Stimulated activated naive CD8-positive, alpha-beta T cell treated with anti-CD3 and anti-CD28 coated beads, Interleukin-15, Interleukin-2, amounts not matched to agents 100 ng/mL and 50 ng/mL, for 24 hours (primary cell): Measurements from ENCODE around the gene OR9Q2.
"Not testable (repeated sequence)": the region's sequence is repeated elsewhere in the genome, so short reads cannot be mapped to it uniquely, and the experiment has no call there.

ENCODE experiments used
- H3K27ac Mint-ChIP-seq: one replicate; pipeline ENCODE4 v1.8.0; 2021; ENCODE audit warnings: mild to moderate bottlenecking, mixed read lengths
- H3K27me3 Mint-ChIP-seq: one replicate; pipeline ENCODE4 v1.8.0; 2021; ENCODE audit warnings: mixed read lengths
- H3K36me3 Mint-ChIP-seq: one replicate; pipeline ENCODE4 v1.8.0; 2021; ENCODE audit warnings: low read depth, mixed read lengths
- H3K4me1 Mint-ChIP-seq: one replicate; pipeline ENCODE4 v1.8.0; 2021; ENCODE audit warnings: low read depth, mixed read lengths
- H3K4me3 Mint-ChIP-seq: one replicate; pipeline ENCODE4 v1.8.0; 2021; ENCODE audit warnings: mild to moderate bottlenecking, mixed read lengths
- H3K9me3 Mint-ChIP-seq: one replicate; pipeline ENCODE4 v1.8.0; 2021; ENCODE audit warnings: mixed read lengths

OR9Q2 gene

DNA sequence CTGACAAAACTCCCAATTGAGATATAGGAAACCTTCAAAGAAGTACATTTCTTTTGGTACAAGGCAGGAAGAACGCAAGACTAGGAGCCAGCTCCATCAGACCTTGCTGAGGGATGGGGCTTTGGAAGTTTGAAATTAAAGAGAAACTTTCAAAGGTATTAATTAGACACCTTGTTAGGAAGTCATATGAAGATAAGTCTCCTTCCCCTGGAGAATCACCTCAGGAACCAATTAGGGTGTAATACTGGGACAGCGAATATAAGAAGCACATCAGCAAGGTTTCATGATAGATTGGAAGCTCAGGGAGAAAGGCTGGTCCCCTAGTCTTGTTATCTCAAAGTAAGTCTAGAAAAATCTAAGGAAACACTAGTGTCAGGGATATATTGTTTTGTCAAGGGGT lies at the start of gene OR9Q2:
OR9Q2 (plus strand) TSS at position 301 of the 400 bp plus-strand sequence. CDS start 1,421 bp downstream, outside the sequence.
- Mint-ChIP-seq H3K4me1 (no peaks in the 10 kb centered on the region), H3K4me3 (no peak within 1 kb of the TSS), H3K36me3 (no peaks in the 10 kb centered on the region), H3K27ac (no peak within 1 kb of the TSS), H3K27me3 (peaks cover 11% of the 10 kb centered on the region), H3K9me3 (no peaks in the 10 kb centered on the region)

DNA sequence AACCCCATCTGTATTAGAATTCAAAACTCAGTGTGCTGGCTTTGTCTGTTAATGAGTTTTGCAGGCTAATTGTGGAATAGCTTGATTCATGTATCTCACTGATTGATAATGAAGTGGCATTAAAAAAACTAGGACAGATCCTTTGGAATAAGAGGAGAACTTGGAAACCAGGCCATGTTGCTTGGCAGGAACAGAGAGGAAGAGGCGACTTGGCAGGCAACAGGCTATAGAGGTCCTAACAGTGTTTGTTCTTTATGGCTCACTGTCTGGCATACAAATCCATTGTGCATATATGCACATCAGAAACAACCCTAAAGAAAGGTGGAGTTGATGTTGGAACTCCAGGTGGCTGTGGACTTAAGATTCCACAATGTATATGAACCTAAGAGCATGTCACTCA lies 46.1 kb upstream of the OR9Q2 start:
- Mint-ChIP-seq H3K27me3 (peaks cover 19% of the 10 kb centered on the region), H3K36me3 (no peaks in the 10 kb centered on the region), H3K9me3 (no peaks in the 10 kb centered on the region), H3K4me3 (no peak overlapping the region), H3K27ac (no peak overlapping the region), H3K4me1 (no peaks in the 10 kb centered on the region)

DNA sequence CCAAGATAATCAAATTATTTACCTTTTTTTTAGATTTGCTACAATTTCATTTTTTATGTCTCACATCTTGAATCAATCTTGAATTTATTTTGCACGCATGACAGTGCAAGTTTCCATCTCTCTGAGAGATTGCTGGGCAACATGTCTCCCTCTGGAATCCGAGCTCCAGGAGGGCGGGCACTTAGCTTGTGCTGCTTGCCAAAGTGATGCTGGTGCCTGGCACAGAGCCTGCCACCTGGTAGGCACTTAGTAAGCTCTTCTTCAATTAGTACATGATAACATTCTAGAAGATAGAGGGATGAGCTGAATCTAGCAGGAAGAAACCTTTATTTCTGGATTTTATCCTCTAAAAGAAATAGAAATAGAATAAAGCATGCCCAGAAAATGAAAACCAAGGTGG lies 36.1 kb upstream of the OR9Q2 start:
- Mint-ChIP-seq H3K36me3 (no peaks in the 10 kb centered on the region), H3K27me3 (peaks cover 8% of the 10 kb centered on the region), H3K9me3 (no peaks in the 10 kb centered on the region), H3K4me3 (no peak overlapping the region), H3K27ac (no peak overlapping the region), H3K4me1 (no peaks in the 10 kb centered on the region)

- Mint-ChIP-seq H3K27ac (no peak overlapping the region), H3K9me3 (no peaks in the 10 kb centered on the region), H3K4me3 (no peak overlapping the region), H3K36me3 (no peaks in the 10 kb centered on the region), H3K27me3 (peaks cover 5% of the 10 kb centered on the region), H3K4me1 (no peaks in the 10 kb centered on the region)
These were observed 24.5 kb upstream of the OR9Q2 start for GRCh38 chr11:58164389-58164788.

DNA sequence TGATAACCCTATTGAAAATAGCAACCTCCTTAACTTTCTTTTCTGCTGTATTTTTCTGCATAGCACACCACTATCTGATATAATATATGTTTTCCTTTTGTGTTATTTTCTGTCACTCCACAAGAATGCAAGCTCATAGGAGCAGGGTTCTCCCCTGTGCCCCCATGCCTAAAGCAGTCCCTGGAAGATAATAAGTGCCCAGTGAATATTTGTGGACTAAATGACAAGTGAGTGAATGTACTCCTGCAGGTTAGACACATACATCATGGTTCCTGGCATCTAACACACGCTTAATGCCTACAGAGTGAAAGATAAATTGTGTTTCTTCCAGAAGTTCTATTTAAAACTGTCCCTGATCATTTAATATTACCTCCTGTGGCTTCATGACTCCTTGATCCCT lies 23.9 kb upstream of the OR9Q2 start:
- Mint-ChIP-seq H3K36me3 (no peaks in the 10 kb centered on the region), H3K9me3 (no peaks in the 10 kb centered on the region), H3K27ac (no peak overlapping the region), H3K27me3 (peaks cover 5% of the 10 kb centered on the region), H3K4me1 (no peaks in the 10 kb centered on the region), H3K4me3 (no peak overlapping the region)

DNA sequence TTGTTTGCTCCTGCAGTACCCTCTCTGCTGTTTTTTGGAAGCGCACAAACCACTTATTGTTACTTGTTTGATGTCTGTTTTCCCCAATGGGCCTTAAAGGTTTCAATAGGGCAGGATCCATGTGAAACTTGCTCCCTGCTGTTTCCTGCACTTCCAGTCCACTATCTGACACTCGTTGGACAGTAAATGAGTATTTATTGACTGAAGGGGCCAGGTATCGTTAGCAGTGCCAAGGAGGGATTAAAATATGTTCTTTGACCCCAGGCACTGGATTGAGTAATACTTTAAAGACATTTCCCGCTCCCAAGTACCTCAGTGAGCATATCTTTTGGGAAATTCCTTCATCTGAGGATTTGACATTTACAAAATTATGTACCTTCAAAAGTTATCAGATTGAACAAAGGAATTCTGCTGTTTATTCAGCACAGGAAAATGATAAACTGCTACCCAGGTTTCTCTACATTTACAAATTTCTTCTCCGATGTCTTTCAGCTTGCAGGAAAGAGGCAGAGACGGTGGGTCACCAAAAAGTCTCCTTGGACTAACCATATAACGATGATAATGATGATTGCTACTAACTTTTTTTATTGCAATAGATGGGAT lies 23.3 kb upstream of the OR9Q2 start:
- H3K4me3 Mint-ChIP-seq: no peak overlapping the region
- H3K27me3 Mint-ChIP-seq: peaks cover 9% of the 10 kb centered on the region
- H3K9me3 Mint-ChIP-seq: no peaks in the 10 kb centered on the region

DNA sequence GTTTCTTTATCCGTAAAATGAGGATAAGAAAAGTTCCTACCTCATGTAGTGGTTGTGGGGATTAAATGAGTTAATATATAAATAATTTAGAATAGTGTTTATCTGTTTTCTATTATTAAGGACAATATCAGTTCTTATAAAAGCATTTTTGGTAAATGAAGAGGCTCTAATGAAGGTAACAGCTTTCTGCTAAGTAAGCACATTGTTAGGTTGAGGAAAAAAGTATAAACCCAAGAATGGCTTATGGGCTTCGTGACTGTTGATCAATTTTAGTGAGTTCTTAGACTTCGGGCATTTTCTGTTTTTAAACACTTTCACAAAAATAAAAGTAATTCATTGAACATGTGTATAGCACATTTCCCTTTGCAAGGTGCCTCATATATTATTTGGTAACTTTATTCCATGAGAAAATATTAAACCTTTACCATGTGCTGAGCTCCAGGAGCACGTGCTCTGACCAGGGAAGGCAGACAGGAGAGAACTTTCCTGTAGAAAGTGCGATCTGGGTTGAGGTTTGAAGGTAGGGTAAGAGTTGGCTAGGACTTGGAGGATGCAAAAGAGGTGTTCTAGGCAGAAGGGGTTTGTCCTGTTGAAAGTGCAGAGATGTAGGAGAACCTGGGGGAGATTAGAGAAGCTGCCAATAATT lies 11.3 kb upstream of the OR9Q2 start:
- Mint-ChIP-seq H3K9me3 (no peaks in the 10 kb centered on the region), H3K36me3 (no peaks in the 10 kb centered on the region), H3K27ac (no peak overlapping the region), H3K4me1 (no peaks in the 10 kb centered on the region), H3K4me3 (no peak overlapping the region), H3K27me3 (peaks cover 15% of the 10 kb centered on the region)

More for the DNA sequence above, 23.3 kb upstream of the OR9Q2 start:
- Mint-ChIP-seq H3K36me3 (no peaks in the 10 kb centered on the region), H3K27ac (no peak overlapping the region), H3K4me1 (no peaks in the 10 kb centered on the region)

DNA sequence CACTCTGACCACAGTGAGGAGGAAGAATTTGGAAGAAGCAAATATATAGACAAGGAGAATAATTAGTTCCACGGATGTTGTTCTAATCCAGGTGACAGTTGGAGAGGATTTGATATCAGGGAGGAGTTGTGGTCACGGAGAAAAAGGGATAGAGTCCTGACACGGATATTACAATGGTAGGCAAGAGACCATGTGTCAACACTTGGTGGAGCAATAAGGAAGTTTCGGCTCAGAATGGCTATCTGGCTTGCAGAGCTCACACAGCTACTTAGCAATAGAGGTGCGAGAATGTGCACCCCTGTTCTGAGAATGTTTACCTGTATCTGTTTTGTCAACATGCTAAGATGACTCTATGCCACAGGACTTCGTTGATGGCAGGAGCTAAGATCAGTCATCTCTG lies 10.4 kb upstream of the OR9Q2 start:
- Mint-ChIP-seq H3K36me3 (no peaks in the 10 kb centered on the region), H3K27ac (no peak overlapping the region), H3K9me3 (no peaks in the 10 kb centered on the region), H3K27me3 (peaks cover 15% of the 10 kb centered on the region), H3K4me3 (no peak overlapping the region), H3K4me1 (no peaks in the 10 kb centered on the region)

DNA sequence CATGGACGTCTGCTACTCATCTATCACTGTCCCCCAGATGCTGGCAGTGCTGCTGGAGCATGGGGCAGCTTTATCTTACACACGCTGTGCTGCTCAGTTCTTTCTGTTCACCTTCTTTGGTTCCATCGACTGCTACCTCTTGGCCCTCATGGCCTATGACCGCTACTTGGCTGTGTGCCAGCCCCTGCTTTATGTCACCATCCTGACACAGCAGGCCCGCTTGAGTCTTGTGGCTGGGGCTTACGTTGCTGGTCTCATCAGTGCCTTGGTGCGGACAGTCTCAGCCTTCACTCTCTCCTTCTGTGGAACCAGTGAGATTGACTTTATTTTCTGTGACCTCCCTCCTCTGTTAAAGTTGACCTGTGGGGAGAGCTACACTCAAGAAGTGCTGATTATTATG lies 9.2 kb upstream of the OR9Q2 start:
- Mint-ChIP-seq H3K36me3 (no peaks in the 10 kb centered on the region), H3K4me3 (no peak overlapping the region), H3K4me1 (no peaks in the 10 kb centered on the region), H3K9me3 (no peaks in the 10 kb centered on the region), H3K27me3 (peaks cover 18% of the 10 kb centered on the region), H3K27ac (no peak overlapping the region)

- H3K4me1 Mint-ChIP-seq: no peaks in the 10 kb centered on the region
- H3K27me3 Mint-ChIP-seq: peaks cover 11% of the 10 kb centered on the region
- H3K4me3 Mint-ChIP-seq: no peak overlapping the region
- H3K9me3 Mint-ChIP-seq: no peaks in the 10 kb centered on the region
- no peak overlapping the region for H3K27ac Mint-ChIP-seq
- no peaks in the 10 kb centered on the region for H3K36me3 Mint-ChIP-seq
These were observed 1.9 kb upstream of the OR9Q2 start for GRCh38 chr11:58186938-58187337.

DNA sequence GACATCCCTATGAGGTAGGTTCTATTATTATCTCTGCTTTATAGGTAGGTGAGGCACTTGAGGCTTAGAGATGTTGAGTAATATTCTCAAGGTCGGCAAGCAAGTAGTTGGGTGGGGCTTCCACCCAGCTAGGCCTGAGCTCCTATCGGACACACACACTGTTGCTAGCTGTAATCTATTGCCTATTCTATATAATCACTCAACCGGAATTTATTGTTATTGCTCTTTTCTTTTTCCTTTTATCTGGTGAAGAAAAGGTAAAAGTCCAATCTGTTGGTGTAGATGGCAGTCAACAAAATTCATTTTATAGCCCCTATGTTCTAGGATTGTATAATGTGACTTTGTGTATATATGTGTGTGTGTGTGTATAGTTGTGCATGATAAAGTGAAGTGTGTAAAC lies 3.4 kb downstream of the OR9Q2 start:
- no peak overlapping the region for H3K27ac Mint-ChIP-seq
- H3K27me3 Mint-ChIP-seq: peaks cover 11% of the 10 kb centered on the region
- H3K36me3 Mint-ChIP-seq: no peaks in the 10 kb centered on the region
- H3K4me1 Mint-ChIP-seq: no peaks in the 10 kb centered on the region
- H3K4me3 Mint-ChIP-seq: no peak overlapping the region
- H3K9me3 Mint-ChIP-seq: peaks cover 4% of the 10 kb centered on the region

DNA sequence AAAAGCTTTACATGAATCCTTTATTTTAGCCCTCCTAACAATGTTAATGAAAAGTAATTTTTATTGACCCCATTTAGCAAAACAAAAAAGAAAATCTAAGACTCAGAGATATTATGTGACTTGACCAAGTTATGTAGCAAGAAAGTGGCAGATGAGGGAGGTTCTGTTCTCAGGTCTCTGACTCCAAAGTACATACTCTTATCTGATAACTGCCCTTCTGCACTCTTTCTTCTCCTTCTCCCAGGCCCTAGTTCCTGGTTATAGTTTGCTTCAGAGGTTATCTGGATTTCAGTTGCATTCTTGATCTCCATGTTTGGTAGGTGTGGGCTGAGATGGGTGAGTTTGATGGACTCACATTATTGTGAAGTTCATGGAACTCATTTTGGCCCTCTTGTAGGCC lies 4.5 kb downstream of the OR9Q2 start:
- peaks cover 8% of the 10 kb centered on the region for H3K9me3 Mint-ChIP-seq
- H3K36me3 Mint-ChIP-seq: no peaks in the 10 kb centered on the region
- no peak overlapping the region for H3K4me3 Mint-ChIP-seq
- peaks cover 18% of the 10 kb centered on the region for H3K27me3 Mint-ChIP-seq
- no peak overlapping the region for H3K27ac Mint-ChIP-seq
- no peaks in the 10 kb centered on the region for H3K4me1 Mint-ChIP-seq

- peaks cover 23% of the 10 kb centered on the region for H3K27me3 Mint-ChIP-seq
- no peak overlapping the region for H3K27ac Mint-ChIP-seq
- H3K9me3 Mint-ChIP-seq: peaks cover 8% of the 10 kb centered on the region
- no peak overlapping the region for H3K4me3 Mint-ChIP-seq
- no peaks in the 10 kb centered on the region for H3K36me3 Mint-ChIP-seq
- no peaks in the 10 kb centered on the region for H3K4me1 Mint-ChIP-seq
These were observed 7.1 kb downstream of the OR9Q2 start for GRCh38 chr11:58195939-58196338.

DNA sequence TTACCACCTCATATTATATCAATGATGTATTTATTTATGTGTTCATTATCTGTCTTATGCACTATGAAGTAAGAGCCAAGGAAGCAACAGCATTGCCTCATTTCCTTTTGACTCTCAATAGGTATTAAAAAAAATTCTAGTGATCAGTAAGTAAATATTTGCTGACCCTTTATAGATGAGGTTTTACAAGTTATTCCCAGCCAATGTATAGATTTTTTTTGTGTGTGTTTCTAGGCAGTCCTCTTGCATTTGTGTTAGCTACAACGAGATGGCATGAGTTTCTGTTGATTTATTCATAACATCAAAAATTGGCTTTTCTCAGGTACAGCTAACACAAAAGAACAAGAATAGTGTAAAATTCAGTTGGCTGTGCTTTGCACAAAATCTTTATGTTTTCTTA lies 10.4 kb downstream of the OR9Q2 start:
- Mint-ChIP-seq H3K4me1 (no peaks in the 10 kb centered on the region), H3K27me3 (peaks cover 40% of the 10 kb centered on the region), H3K9me3 (peaks cover 14% of the 10 kb centered on the region), H3K27ac (no peak overlapping the region), H3K36me3 (no peaks in the 10 kb centered on the region), H3K4me3 (no peak overlapping the region)

DNA sequence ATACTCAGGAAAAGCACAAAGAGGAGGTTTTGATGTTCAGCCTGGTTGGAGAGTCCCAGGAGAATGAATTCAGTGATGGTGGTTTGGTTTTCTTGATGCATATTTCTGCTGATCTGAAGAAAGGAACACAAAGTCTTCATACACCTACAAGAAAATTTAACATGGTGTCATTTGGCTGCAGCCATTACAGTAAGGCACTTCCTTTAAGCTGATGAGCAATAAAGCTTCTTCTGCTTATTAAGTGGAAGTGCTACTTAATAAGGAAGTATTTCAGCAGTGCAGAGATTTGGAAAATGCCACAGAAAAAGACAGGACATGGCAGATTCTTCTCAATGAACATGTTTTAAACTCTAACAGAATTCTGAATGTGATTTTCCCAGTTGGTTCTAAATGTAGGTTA lies 15.2 kb downstream of the OR9Q2 start, which contains the start of gene OR1S2:
OR1S2 (minus strand) TSS at position 101 of the 400 bp plus-strand sequence; CDS start at position 101, 0 bp downstream.
- peaks cover 7% of the 10 kb centered on the region for H3K9me3 Mint-ChIP-seq
- peaks cover 29% of the 10 kb centered on the region for H3K27me3 Mint-ChIP-seq
- no peak within 1 kb of the TSS for H3K4me3 Mint-ChIP-seq
- no peaks in the 10 kb centered on the region for H3K36me3 Mint-ChIP-seq
- H3K27ac Mint-ChIP-seq: no peak within 1 kb of the TSS
- H3K4me1 Mint-ChIP-seq: no peaks in the 10 kb centered on the region

- peaks cover 11% of the 10 kb centered on the region for H3K27me3 Mint-ChIP-seq
- H3K9me3 Mint-ChIP-seq, H3K4me1 Mint-ChIP-seq, H3K27ac Mint-ChIP-seq, H3K36me3 Mint-ChIP-seq, H3K4me3 Mint-ChIP-seq: not testable (repeated sequence)
These were observed 23.6 kb downstream of the OR9Q2 start, which contains the start of gene OR1S1 for GRCh38 chr11:58212420-58212819. Gene OR1S1 (plus strand): TSS chr11:58212720.
